H1 (cell line): ENCODE results near the gene MCAT. TPM values are rescaled to one million over a fixed set of nuclear protein-coding genes. Genes with fewer than 3 reads are reported as not detected.

ENCODE experiments used
- polyA plus RNA-seq, 7 experiments: library from polyadenylated mRNA; depleted of rRNA in 3 of 7; stranded (reverse) in 5 of 7; unstranded in 2 of 7; fragments of >200 nt in 5 of 7; fragments of 200-250 nt in 2 of 7; gene quantifications; 1 replicate in 5 of 7; 2 replicates in 1 of 7; 4 replicates in 1 of 7; pipeline versions ENCODE4 v1.2.1 to v1.2.3, GENCODE V29; 2011 to 2013; ENCODE audit warnings: missing spikeins in 2 of 7, mixed read lengths in 2 of 7
- total RNA-seq: library from RNA; stranded (reverse); fragmentation: NEBNext Ultra II Directional; extraction: Animal tissue kit (Norgen Biotek cat#: 25700); gene quantifications from 2 replicates; pipeline ENCODE4 v1.2.1, GENCODE V29; 2021

The MCAT gene
- total and polyA plus RNA-seq, 2 of the 8 experiments (the other 6 are each of a cell fraction or from before 2014, with no cell fraction given), result 15.8 to 17.4 TPM

Other genes starting within 250 kb of the MCAT start
- gene PACSIN2, start 128.2 kb downstream of the MCAT start, total RNA-seq, result 62.6 and 64.2 TPM in 2 replicates
- 44.8 and 57.8 TPM in 2 replicates for gene PACSIN2, start 128.2 kb downstream of the MCAT start, polyA plus RNA-seq (2011; rRNA removed)
- 4.1 and 5.0 TPM in 2 replicates for gene TTLL1, start 54.0 kb downstream of the MCAT start, total RNA-seq
- 13.8 and 17.3 TPM in 2 replicates for gene TTLL1, start 54.0 kb downstream of the MCAT start, polyA plus RNA-seq (2011; rRNA removed)
- gene BIK, start 32.6 kb downstream of the MCAT start, total RNA-seq, result 2.1 and 3.3 TPM in 2 replicates
- 5.5 and 9.1 TPM in 2 replicates for gene BIK, start 32.6 kb downstream of the MCAT start, polyA plus RNA-seq (2011; rRNA removed)
- 19.2 and 19.9 TPM in 2 replicates for gene TSPO, start 8.2 kb upstream of the MCAT start, total RNA-seq
- gene TSPO, start 8.2 kb upstream of the MCAT start, polyA plus RNA-seq (2011; rRNA removed), result 51.5 and 63.4 TPM in 2 replicates
- gene TTLL12, start 43.7 kb upstream of the MCAT start, total RNA-seq, result 124 and 125 TPM in 2 replicates
- gene TTLL12, start 43.7 kb upstream of the MCAT start, polyA plus RNA-seq (2011; rRNA removed), result 101 and 152 TPM in 2 replicates
- gene SCUBE1, start 200.0 kb upstream of the MCAT start, total RNA-seq, result 4.9 and 5.5 TPM in 2 replicates
- 2.3 and 5.4 TPM in 2 replicates for gene SCUBE1, start 200.0 kb upstream of the MCAT start, polyA plus RNA-seq (2011; rRNA removed)